ENCODE data around the gene PLEKHA6. TPM values are rescaled to one million over a fixed set of nuclear protein-coding genes. Genes with fewer than 3 reads are reported as not detected.
"Not testable (repeated sequence)": the region's sequence is repeated elsewhere in the genome, so short reads cannot be mapped to it uniquely, and the experiment has no call there.

Gene PLEKHA6
- total RNA-seq, 6 experiments from 2014 or later, result 16.6 to 31.1 (median 22.1) TPM

DNA sequence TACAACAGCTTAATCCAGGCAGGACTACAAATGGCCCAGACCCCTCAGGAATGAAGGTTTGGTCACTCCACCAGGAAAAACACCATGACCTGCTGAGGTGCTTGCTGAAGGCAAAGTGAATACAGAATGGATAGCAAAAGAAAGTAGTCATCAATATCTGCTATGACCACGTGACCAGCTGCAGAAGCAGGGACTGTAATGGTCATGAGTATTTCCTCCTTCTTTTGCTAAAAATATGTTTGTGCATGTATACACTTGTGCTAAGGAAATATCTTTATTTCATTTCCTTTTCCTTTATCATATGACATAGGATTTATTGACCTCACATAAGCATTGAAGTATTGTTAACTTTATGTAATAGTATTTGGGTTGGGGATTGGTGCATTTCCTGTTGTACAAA is 119.5 kb downstream of the PLEKHA6 start:
- no peak for DNase-seq
- intact Hi-C loops (cut with DNase I), result no loop called here
- Histone ChIP-seq H3K27me3 (no peaks in the 10 kb centered on the region), H3K9me3 (no peaks in the 10 kb centered on the region), H3K27ac (no peak overlapping the region), H3K4me3 (no peak overlapping the region), H3K36me3 (peaks cover 0 to 18% (median 3%) of the 10 kb centered on the region in 4 donors), H3K4me1 (no peaks in the 10 kb centered on the region)
- no peak for TF ChIP-seq POLR2A (IDR thresholded peaks at IDR 0.05)
- TF ChIP-seq, protein P1, sequence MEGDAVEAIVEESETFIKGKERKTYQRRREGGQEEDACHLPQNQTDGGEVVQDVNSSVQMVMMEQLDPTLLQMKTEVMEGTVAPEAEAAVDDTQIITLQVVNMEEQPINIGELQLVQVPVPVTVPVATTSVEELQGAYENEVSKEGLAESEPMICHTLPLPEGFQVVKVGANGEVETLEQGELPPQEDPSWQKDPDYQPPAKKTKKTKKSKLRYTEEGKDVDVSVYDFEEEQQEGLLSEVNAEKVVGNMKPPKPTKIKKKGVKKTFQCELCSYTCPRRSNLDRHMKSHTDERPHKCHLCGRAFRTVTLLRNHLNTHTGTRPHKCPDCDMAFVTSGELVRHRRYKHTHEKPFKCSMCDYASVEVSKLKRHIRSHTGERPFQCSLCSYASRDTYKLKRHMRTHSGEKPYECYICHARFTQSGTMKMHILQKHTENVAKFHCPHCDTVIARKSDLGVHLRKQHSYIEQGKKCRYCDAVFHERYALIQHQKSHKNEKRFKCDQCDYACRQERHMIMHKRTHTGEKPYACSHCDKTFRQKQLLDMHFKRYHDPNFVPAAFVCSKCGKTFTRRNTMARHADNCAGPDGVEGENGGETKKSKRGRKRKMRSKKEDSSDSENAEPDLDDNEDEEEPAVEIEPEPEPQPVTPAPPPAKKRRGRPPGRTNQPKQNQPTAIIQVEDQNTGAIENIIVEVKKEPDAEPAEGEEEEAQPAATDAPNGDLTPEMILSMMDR (IDR thresholded peaks at IDR 0.05), result no peak
- ATAC-seq, result no peak
- 31% methylated on average over 1 of the region's 1 CpG for WGBS (ENCODE audit: insufficient coverage, low coverage, low lambda C conversion rate, missing lambda C conversion rate)

DNA sequence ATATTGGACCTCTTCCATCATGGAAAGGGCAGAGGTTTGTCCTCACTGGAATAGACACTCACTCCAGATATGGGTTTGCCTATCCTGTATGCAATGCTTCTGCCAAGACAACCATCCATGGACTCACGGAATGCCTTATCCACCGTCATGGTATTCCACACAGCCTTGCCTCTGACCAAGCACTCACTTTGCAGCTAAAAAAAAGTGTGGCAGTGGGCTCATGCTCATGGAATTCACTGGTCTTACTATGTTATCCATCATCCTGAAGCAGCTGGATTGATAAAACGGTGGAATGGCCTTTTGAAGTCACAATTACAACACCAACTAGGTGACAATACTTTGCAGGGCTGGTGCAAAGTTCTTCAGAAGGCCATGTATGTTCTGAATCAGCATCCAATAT is 120.3 kb downstream of the PLEKHA6 start:
- 50% methylated on average over 3 of the region's 3 CpGs for WGBS (ENCODE audit: insufficient coverage, low coverage, low lambda C conversion rate, missing lambda C conversion rate)
- H3K9me3 ChIP-seq; H3K27me3 ChIP-seq; H3K27ac ChIP-seq; ATAC-seq; intact Hi-C loops (cut with DNase I); H3K4me3 ChIP-seq; H3K4me1 ChIP-seq; DNase-seq: not testable (repeated sequence)
- H3K36me3 ChIP-seq, result peaks cover 0 to 15% (median 3%) of the 10 kb centered on the region in 4 donors

- H3K9me3 ChIP-seq; DNase-seq; H3K27me3 ChIP-seq; intact Hi-C loops (cut with DNase I); H3K4me3 ChIP-seq; H3K4me1 ChIP-seq; H3K27ac ChIP-seq; ATAC-seq: not testable (repeated sequence)
- peaks cover 0 to 19% (median 7%) of the 10 kb centered on the region in 4 donors for H3K36me3 ChIP-seq
- WGBS (ENCODE audit: insufficient coverage, low coverage, low lambda C conversion rate, missing lambda C conversion rate), result 80% methylated on average over 1 of the region's 2 CpGs
Observed at GRCh38 chr1:204238520-204238919, 121.2 kb downstream of the PLEKHA6 start.

DNA sequence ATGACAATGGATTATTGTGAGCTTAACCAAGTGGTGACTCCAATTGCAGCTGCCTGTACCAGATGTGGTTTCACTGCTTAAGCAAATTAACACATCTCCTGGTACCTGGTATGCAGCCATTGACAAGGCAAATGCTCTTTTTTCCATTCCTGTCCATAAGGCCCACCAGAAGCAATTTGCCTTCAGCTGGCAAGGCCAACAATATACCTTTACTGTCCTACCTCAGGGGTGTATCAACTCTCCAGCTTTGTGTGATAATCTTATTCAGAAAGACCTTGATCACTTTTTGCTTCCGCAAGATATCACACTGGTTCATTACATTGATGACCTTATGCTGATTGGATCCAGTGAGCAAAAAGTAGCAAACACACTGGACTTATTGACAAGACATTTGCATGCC is 122.2 kb downstream of the PLEKHA6 start:
- H3K36me3 ChIP-seq, result peaks cover 0 to 20% (median 9%) of the 10 kb centered on the region in 4 donors
- H3K27ac ChIP-seq; intact Hi-C loops (cut with DNase I); H3K4me1 ChIP-seq; H3K4me3 ChIP-seq; DNase-seq; H3K9me3 ChIP-seq; ATAC-seq; H3K27me3 ChIP-seq: not testable (repeated sequence)
- WGBS (ENCODE audit: insufficient coverage, low coverage, low lambda C conversion rate, missing lambda C conversion rate), result 100% methylated on average over 1 of the region's 1 CpG

GRCh38 chr1:204232526-204232925 is 127.2 kb downstream of the PLEKHA6 start:
- intact Hi-C loops (cut with DNase I), result no loop called here
- Histone ChIP-seq H3K36me3 (peaks cover 0 to 36% (median 14%) of the 10 kb centered on the region in 4 donors), H3K4me3 (no peak overlapping the region), H3K4me1 (peaks cover 0 to 3% (median 0%) of the 10 kb centered on the region in 4 donors), H3K27ac (no peak overlapping the region), H3K9me3 (no peaks in the 10 kb centered on the region), H3K27me3 (no peaks in the 10 kb centered on the region)
- DNase-seq (no peak), ATAC-seq (no peak)
- no peak for TF ChIP-seq POLR2A (IDR thresholded peaks at IDR 0.05)
- TF ChIP-seq, protein P1 (IDR thresholded peaks at IDR 0.05), result no peak

DNA sequence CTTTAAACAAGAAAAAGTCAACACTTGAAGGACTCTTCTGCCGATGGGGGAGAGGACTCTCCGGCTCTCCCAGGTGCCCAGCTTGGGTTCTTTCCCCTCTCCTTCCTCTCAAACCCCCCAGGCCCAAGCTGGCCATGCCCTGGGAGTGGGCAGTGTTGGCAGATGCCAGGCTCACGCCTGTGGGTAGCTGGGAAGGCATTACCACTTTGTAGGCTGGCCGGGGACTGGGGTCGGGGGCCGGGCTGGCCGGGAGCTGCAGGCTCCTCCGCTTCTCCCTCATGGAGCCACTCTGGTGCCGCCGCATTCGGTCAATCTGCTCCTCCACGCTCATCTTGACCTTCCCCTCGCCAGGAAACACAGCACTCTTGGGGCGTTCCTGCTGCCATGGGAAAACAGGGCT is 129.5 kb downstream of the PLEKHA6 start:
- ATAC-seq, result no peak
- intact Hi-C loops (cut with DNase I), result no loop called here
- WGBS (ENCODE audit: insufficient coverage, low coverage, low lambda C conversion rate, missing lambda C conversion rate), result 82% methylated on average over 3 of the region's 14 CpGs

More for the DNA sequence above, 129.5 kb downstream of the PLEKHA6 start:
- TF ChIP-seq POLR2A (IDR thresholded peaks at IDR 0.05), result no peak
- TF ChIP-seq, protein P1 (IDR thresholded peaks at IDR 0.05), result no peak
- Histone ChIP-seq H3K4me3 (no peak overlapping the region), H3K36me3 (peaks cover 0 to 36% (median 13%) of the 10 kb centered on the region in 4 donors), H3K27ac (no peak overlapping the region), H3K27me3 (no peaks in the 10 kb centered on the region), H3K9me3 (no peaks in the 10 kb centered on the region), H3K4me1 (peaks cover 0 to 24% (median 9%) of the 10 kb centered on the region in 4 donors)
- no peak for DNase-seq

All from right lobe of liver (tissue), 6 donors.